Stimulated activated naive CD4-positive, alpha-beta T cell treated with Interleukin-2 at 50 U/mL for 16 hours (primary cell): ENCODE data around the gene EOGT.

Experiments used
- DNase-seq: peaks from one replicate; lab custom pipeline; 2025; lab: John Stamatoyannopoulos, UW

Gene EOGT

GRCh38 chr3:68963376-68963775 is 50.1 kb downstream of the EOGT start:
- DNase-seq: no peak

- DNase-seq: no peak
Observed at GRCh38 chr3:68958932-68959331, 54.6 kb downstream of the EOGT start.

GRCh38 chr3:68957895-68958294 is 55.6 kb downstream of the EOGT start:
- no peak for DNase-seq

GRCh38 chr3:68953816-68954444 is 59.6 kb downstream of the EOGT start:
- DNase-seq: no peak

GRCh38 chr3:68945225-68945624 is 68.3 kb downstream of the EOGT start:
- DNase-seq: no peak

- DNase-seq: no peak
Observed at GRCh38 chr3:68943753-68944500, 69.6 kb downstream of the EOGT start.

- DNase-seq: no peak
Observed at GRCh38 chr3:68941055-68941454, 72.4 kb downstream of the EOGT start.

- no peak for DNase-seq
Observed at GRCh38 chr3:68936856-68937255, 76.6 kb downstream of the EOGT start.

- DNase-seq: no peak
Observed at GRCh38 chr3:68935778-68936177, 77.7 kb downstream of the EOGT start.

- DNase-seq: no peak
Observed at GRCh38 chr3:68931406-68932149, 81.9 kb downstream of the EOGT start.
